Measurements from ENCODE around the gene ACTL8. TPM values are rescaled to one million over a fixed set of nuclear protein-coding genes. Genes with fewer than 3 reads are reported as not detected.

The ACTL8 gene
- total RNA-seq, 3 donors from 2014 or later (not counting 1 experiment from before 2014, with no cell fraction given): not detected

GRCh38 chr1:17734609-17735008 lies 20.5 kb upstream of the ACTL8 start:
- Histone ChIP-seq H3K27ac (ENCODE audit: low read length) (no peak overlapping the region), H3K9me3 (ENCODE audit: control insufficient read depth, insufficient read depth, low read length) (no peaks in the 10 kb centered on the region), H3K36me3 (ENCODE audit: control insufficient read depth, insufficient read depth, low read length) (no peaks in the 10 kb centered on the region), H3K27me3 (ENCODE audit: control insufficient read depth, insufficient read depth, low read length) (no peaks in the 10 kb centered on the region), H3K4me1 (ENCODE audit: control insufficient read depth, insufficient read depth, low read length) (no peaks in the 10 kb centered on the region), H3K4me3 (ENCODE audit: low read length) (no peak overlapping the region)
- no peaks in the 10 kb centered on the region for H3K36me3 Mint-ChIP-seq
- intact Hi-C loops (cut with micrococcal nuclease): no loop called here
- no peak overlapping the region for H3K27ac Mint-ChIP-seq
- DNase-seq (no peak), ATAC-seq (no peak)
- H3K4me1 Mint-ChIP-seq: no peaks in the 10 kb centered on the region
- H3K4me3 Mint-ChIP-seq: no peak overlapping the region
- H3K9me3 Mint-ChIP-seq: no peaks in the 10 kb centered on the region
- 90% methylated on average over 6 of the region's 7 CpGs for WGBS (ENCODE audit: insufficient coverage)
- no peak for TF ChIP-seq CTCF (IDR thresholded peaks at IDR 0.05)
- peaks cover 0 to 6% of the 10 kb centered on the region in 2 donors for H3K27me3 Mint-ChIP-seq (ENCODE audit: low read depth in 2 of 2)

GRCh38 chr1:17735348-17735747 lies 19.8 kb upstream of the ACTL8 start:
- Histone ChIP-seq H3K9me3 (ENCODE audit: control insufficient read depth, insufficient read depth, low read length) (no peaks in the 10 kb centered on the region), H3K36me3 (ENCODE audit: control insufficient read depth, insufficient read depth, low read length) (no peaks in the 10 kb centered on the region), H3K27me3 (ENCODE audit: control insufficient read depth, insufficient read depth, low read length) (no peaks in the 10 kb centered on the region), H3K4me3 (ENCODE audit: low read length) (no peak overlapping the region), H3K4me1 (ENCODE audit: control insufficient read depth, insufficient read depth, low read length) (no peaks in the 10 kb centered on the region), H3K27ac (ENCODE audit: low read length) (no peak overlapping the region)
- H3K27me3 Mint-ChIP-seq (ENCODE audit: low read depth in 2 of 2): peaks cover 0 to 6% of the 10 kb centered on the region in 2 donors
- no peak overlapping the region for H3K27ac Mint-ChIP-seq
- DNase-seq (no peak), ATAC-seq (no peak)
- H3K9me3 Mint-ChIP-seq: no peaks in the 10 kb centered on the region
- no peaks in the 10 kb centered on the region for H3K36me3 Mint-ChIP-seq
- no peak overlapping the region for H3K4me3 Mint-ChIP-seq
- TF ChIP-seq CTCF (IDR thresholded peaks at IDR 0.05): no peak
- WGBS (ENCODE audit: insufficient coverage): 80% methylated on average over 2 of the region's 2 CpGs
- H3K4me1 Mint-ChIP-seq: no peaks in the 10 kb centered on the region
- intact Hi-C loops (cut with micrococcal nuclease): no loop called here

GRCh38 chr1:17735793-17736192 lies 19.3 kb upstream of the ACTL8 start:
- no peak for TF ChIP-seq CTCF (IDR thresholded peaks at IDR 0.05)

GRCh38 chr1:17736625-17737024 lies 18.5 kb upstream of the ACTL8 start:
- H3K36me3 Mint-ChIP-seq: no peaks in the 10 kb centered on the region
- H3K4me3 Mint-ChIP-seq: no peak overlapping the region
- Histone ChIP-seq H3K4me3 (ENCODE audit: low read length) (no peak overlapping the region), H3K4me1 (ENCODE audit: control insufficient read depth, insufficient read depth, low read length) (no peaks in the 10 kb centered on the region), H3K36me3 (ENCODE audit: control insufficient read depth, insufficient read depth, low read length) (no peaks in the 10 kb centered on the region), H3K27me3 (ENCODE audit: control insufficient read depth, insufficient read depth, low read length) (no peaks in the 10 kb centered on the region), H3K9me3 (ENCODE audit: control insufficient read depth, insufficient read depth, low read length) (no peaks in the 10 kb centered on the region), H3K27ac (ENCODE audit: low read length) (no peak overlapping the region)
- no peak for TF ChIP-seq CTCF (IDR thresholded peaks at IDR 0.05)
- H3K9me3 Mint-ChIP-seq: no peaks in the 10 kb centered on the region
- H3K27me3 Mint-ChIP-seq (ENCODE audit: low read depth in 2 of 2): peaks cover 0 to 6% of the 10 kb centered on the region in 2 donors
- WGBS (ENCODE audit: insufficient coverage): 67% methylated on average over 6 of the region's 6 CpGs
- no peak overlapping the region for H3K27ac Mint-ChIP-seq
- H3K4me1 Mint-ChIP-seq: no peaks in the 10 kb centered on the region
- ATAC-seq (no peak), DNase-seq (no peak)
- intact Hi-C loops (cut with micrococcal nuclease): no loop called here

More at GRCh38 chr1:17735793-17736192, 19.3 kb upstream of the ACTL8 start:
- Histone ChIP-seq H3K36me3 (ENCODE audit: control insufficient read depth, insufficient read depth, low read length) (no peaks in the 10 kb centered on the region), H3K27ac (ENCODE audit: low read length) (no peak overlapping the region), H3K27me3 (ENCODE audit: control insufficient read depth, insufficient read depth, low read length) (no peaks in the 10 kb centered on the region), H3K9me3 (ENCODE audit: control insufficient read depth, insufficient read depth, low read length) (no peaks in the 10 kb centered on the region), H3K4me1 (ENCODE audit: control insufficient read depth, insufficient read depth, low read length) (no peaks in the 10 kb centered on the region), H3K4me3 (ENCODE audit: low read length) (no peak overlapping the region)
- no peak overlapping the region for H3K27ac Mint-ChIP-seq
- no peaks in the 10 kb centered on the region for H3K4me1 Mint-ChIP-seq
- no peak for ATAC-seq
- intact Hi-C loops (cut with micrococcal nuclease): no loop called here
- H3K36me3 Mint-ChIP-seq: no peaks in the 10 kb centered on the region
- peaks cover 0 to 6% of the 10 kb centered on the region in 2 donors for H3K27me3 Mint-ChIP-seq (ENCODE audit: low read depth in 2 of 2)
- 72% methylated on average over 7 of the region's 7 CpGs for WGBS (ENCODE audit: insufficient coverage)
- no peaks in the 10 kb centered on the region for H3K9me3 Mint-ChIP-seq
- no peak for DNase-seq
- no peak overlapping the region for H3K4me3 Mint-ChIP-seq
